Fibroblast of villous mesenchyme (primary cell): Measurements from ENCODE around the gene MROH7. TPM values are rescaled to one million over a fixed set of nuclear protein-coding genes. Genes with fewer than 3 reads are reported as not detected.

Experiments used
- DNase-seq: peaks from one replicate; pipeline ENCODE4 v3.0.0-alpha.2; 2010; ENCODE audit warnings: low read depth
- H3K4me3 ChIP-seq: 2 replicates; pipeline ENCODE4 v1.5.1; 2011; ENCODE audit warnings: low read depth, mild to moderate bottlenecking, low read length
- CTCF ChIP-seq: IDR thresholded peaks from 2 replicates; pipeline ENCODE4 v1.5.1; 2012; ENCODE audit warnings: low read depth, mild to moderate bottlenecking, low read length; ENCODE audit not compliant: insufficient read depth
- total RNA-seq: library from RNA; depleted of rRNA; stranded (reverse); fragments of >200 nt; gene quantifications from 2 replicates; pipeline ENCODE4 v1.2.3, GENCODE V29; 2012

Gene MROH7
- total RNA-seq, 1 donor: under 0.01 TPM

- TF ChIP-seq CTCF: no peak
- DNase-seq: peak; percentile 7
- H3K4me3 ChIP-seq: no peak overlapping the region
Measured at GRCh38 chr1:54728027-54728426, 86.4 kb downstream of the MROH7 start.

- DNase-seq: no peak
- TF ChIP-seq CTCF: no peak
- H3K4me3 ChIP-seq: no peak overlapping the region
Measured at GRCh38 chr1:54736685-54737084, 95.1 kb downstream of the MROH7 start.

DNA sequence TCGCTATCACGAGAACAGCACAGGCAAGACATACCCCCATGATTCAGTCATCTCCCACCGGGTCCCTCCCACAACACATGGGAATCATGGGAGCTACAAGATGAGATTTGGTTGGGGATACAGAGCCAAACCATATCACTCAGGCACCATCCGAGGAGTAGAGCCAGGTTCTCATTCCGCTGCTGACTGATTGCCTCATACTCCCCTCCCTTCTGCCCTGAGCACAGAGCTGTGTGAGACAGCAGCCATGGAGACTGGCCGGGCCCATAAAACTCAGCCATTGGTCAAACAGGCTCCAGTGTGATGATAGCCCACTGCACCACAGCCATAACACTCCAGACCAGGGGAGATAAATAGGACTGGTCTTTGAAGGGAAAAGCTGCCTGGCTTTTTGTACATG lies 96.7 kb downstream of the MROH7 start:
- no peak for DNase-seq
- H3K4me3 ChIP-seq: no peak overlapping the region
- no peak for TF ChIP-seq CTCF

GRCh38 chr1:54741531-54741930 lies 99.9 kb downstream of the MROH7 start:
- H3K4me3 ChIP-seq: no peak overlapping the region
- no peak for TF ChIP-seq CTCF
- no peak for DNase-seq

DNA sequence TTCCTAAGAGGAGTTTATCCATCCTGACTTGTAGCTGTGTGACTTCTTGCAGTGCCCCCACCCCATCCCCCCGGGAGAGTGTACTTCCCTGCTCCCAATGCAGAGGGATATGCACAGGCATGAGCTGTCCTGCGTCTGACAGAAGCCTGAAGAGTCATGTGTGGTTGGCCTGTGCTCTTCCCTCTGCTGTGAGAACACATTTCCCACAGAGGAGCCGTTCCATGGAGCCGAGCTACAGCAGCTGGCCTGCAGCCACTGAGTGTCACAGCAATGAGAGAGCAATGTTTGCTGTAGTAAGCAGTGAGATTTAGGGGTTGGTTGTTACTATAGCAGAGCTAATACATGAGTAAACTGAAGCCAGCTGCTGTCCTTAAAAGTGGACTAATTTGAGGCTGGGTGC lies 100.7 kb downstream of the MROH7 start:
- H3K4me3 ChIP-seq: no peak overlapping the region
- DNase-seq: peak; percentile 6
- no peak for TF ChIP-seq CTCF

DNA sequence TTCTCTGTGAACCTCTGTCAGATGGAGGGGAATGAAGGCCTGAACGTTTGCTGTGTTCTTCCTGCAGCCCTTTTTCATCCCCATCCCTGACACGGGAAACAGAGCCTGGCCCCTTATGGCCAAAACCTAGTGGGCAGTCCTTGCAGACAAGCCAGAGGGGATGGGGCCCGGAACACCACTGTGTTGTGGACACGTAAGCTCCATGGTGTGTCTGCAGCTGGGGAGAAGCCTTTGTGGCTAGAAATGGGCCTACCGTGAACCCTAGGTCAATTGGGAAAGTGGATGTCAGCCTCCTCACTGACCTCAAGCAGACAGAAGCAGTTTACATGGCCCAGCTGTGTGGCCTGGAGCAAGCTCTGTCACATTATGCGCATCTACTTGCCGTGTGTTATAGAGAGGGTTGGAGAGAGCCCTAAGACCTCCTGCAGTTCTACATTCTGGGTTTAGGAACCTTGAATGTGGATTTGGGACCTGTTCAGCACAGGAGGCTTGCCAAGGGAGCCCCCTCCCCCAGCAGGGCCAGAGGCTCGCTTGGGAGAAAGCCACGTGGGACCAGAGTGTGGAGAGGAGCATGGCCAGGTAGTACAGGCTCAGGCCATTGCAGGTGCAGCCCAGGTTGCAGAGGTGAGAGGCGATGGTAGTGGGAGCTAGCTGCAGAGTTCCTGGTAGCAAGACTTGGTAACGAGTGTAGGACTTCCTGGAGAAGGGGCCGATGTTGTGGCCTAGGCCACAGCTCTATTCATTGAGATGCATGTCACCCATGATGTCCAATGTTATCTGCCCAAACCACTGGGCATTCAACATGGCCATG lies 102.0 kb downstream of the MROH7 start:
- no peak overlapping the region for H3K4me3 ChIP-seq
- peak; percentile 5 for DNase-seq
- no peak for TF ChIP-seq CTCF

DNA sequence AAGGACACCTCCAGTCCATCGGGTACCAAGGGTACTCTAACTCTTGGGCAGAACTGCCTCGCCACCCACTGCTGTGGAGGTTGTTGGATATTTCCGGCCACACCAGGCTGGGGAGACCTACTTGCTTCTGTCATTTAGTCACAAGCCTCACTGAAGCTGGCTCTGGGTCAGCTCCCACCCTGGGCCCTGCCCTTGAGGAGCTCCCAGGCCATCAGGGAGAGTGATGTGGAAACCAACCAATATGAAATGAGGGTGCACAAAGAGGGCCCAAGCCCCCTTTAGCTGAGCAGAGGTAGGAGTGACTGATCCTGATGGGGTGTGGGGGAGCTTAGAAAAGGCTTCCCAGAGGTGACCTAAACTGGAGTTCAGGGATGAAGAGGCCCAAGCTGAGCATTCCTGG lies 103.1 kb downstream of the MROH7 start:
- no peak for DNase-seq
- TF ChIP-seq CTCF: no peak
- no peak overlapping the region for H3K4me3 ChIP-seq
